Measurements from ENCODE around the gene HOXB1.

Gene HOXB1

GRCh38 chr17:48553826-48554225, 23.0 kb upstream of the HOXB1 start:
- no peak for DNase-seq

GRCh38 chr17:48553190-48553547, 22.4 kb upstream of the HOXB1 start:
- DNase-seq: no peak

- DNase-seq: no peak
These were observed 21.8 kb upstream of the HOXB1 start for GRCh38 chr17:48552466-48553189.

GRCh38 chr17:48551596-48552465, 21.0 kb upstream of the HOXB1 start:
- no peak for DNase-seq

GRCh38 chr17:48551214-48551555, 20.4 kb upstream of the HOXB1 start:
- no peak for DNase-seq

GRCh38 chr17:48550502-48551213, 19.8 kb upstream of the HOXB1 start:
- no peak for DNase-seq

GRCh38 chr17:48549914-48550501, 19.2 kb upstream of the HOXB1 start:
- no peak for DNase-seq

- DNase-seq: no peak
These were observed 18.4 kb upstream of the HOXB1 start for GRCh38 chr17:48549281-48549630.

GRCh38 chr17:48548523-48549280, 17.9 kb upstream of the HOXB1 start:
- no peak for DNase-seq

GRCh38 chr17:48547808-48548522, 17.2 kb upstream of the HOXB1 start:
- no peak for DNase-seq

GRCh38 chr17:48546924-48547807, 16.4 kb upstream of the HOXB1 start:
- DNase-seq: no peak

- no peak for DNase-seq
These were observed 15.5 kb upstream of the HOXB1 start for GRCh38 chr17:48546137-48546923.

GRCh38 chr17:48545539-48545938, 14.7 kb upstream of the HOXB1 start:
- no peak for DNase-seq

GRCh38 chr17:48545022-48545375, 14.2 kb upstream of the HOXB1 start, which contains the start of gene HOXB2:
Gene HOXB2 (minus strand): TSS chr17:48545109. CDS start chr17:48544911, 198 bp downstream.
- DNase-seq: no peak

- DNase-seq: no peak
These were observed 13.7 kb upstream of the HOXB1 start for GRCh38 chr17:48544349-48545021.

- peak; percentile 34 for DNase-seq
These were observed 13.1 kb upstream of the HOXB1 start for GRCh38 chr17:48543854-48544348.

GRCh38 chr17:48543107-48543853, 12.5 kb upstream of the HOXB1 start:
- DNase-seq: peak; percentile 53

GRCh38 chr17:48542698-48543106, 11.9 kb upstream of the HOXB1 start:
- DNase-seq: no peak
